ENCODE results near the gene PRSS36.
"Not testable (repeated sequence)": the region's sequence is repeated elsewhere in the genome, so short reads cannot be mapped to it uniquely, and the experiment has no call there.

Gene PRSS36

DNA sequence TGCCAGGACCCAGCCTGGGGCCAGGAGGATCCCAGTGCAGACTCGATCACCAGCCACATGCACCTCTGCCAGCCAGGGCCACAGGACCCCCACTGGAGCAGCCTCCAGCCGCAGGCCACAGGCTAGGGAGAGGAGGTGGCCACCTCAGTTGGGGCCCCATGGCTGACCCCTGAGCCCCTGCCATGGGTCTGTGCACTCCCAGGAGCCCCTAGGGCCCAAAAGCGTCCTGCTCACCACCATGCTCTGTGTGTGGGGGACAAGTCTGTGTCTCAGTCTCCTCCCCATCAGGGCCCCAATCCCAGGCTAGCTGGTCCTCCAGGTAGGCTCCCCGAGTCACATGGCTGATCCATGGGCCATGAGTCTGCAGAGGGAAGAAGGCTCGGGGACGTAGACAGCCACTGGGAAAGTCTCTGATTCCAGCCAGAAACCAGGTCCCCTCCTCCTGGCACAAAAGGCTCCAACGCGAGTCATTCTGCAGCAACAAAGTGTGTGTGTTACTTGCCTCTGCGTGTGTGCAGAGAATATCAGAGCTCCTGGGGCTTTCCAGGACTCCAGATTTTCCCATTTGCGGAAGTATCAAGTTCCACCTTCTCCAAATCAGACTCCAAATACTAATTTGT, 8.3 kb downstream of the PRSS36 start:
- no peak for DNase-seq (ENCODE audit: low read depth)

DNA sequence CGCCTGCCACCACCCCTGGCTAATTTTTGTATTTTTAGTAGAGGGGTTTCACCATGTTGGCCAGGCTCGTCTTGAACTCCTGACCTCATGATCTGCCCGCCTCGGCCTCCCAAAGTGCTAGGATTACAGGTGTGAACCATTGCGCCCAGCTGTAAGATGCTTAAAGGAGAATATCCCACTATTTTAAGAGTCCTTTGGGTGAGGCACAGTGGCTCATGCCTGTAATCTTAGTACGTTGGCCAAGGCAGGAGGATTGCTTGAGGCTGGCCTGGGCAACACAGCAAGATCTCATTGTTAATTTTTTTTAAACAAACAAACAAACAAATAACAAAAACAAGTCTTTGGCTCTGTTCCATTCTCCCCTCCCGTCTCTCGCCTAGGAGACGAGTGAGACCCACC, 8.8 kb downstream of the PRSS36 start:
- not testable (repeated sequence) for DNase-seq (ENCODE audit: low read depth)

DNA sequence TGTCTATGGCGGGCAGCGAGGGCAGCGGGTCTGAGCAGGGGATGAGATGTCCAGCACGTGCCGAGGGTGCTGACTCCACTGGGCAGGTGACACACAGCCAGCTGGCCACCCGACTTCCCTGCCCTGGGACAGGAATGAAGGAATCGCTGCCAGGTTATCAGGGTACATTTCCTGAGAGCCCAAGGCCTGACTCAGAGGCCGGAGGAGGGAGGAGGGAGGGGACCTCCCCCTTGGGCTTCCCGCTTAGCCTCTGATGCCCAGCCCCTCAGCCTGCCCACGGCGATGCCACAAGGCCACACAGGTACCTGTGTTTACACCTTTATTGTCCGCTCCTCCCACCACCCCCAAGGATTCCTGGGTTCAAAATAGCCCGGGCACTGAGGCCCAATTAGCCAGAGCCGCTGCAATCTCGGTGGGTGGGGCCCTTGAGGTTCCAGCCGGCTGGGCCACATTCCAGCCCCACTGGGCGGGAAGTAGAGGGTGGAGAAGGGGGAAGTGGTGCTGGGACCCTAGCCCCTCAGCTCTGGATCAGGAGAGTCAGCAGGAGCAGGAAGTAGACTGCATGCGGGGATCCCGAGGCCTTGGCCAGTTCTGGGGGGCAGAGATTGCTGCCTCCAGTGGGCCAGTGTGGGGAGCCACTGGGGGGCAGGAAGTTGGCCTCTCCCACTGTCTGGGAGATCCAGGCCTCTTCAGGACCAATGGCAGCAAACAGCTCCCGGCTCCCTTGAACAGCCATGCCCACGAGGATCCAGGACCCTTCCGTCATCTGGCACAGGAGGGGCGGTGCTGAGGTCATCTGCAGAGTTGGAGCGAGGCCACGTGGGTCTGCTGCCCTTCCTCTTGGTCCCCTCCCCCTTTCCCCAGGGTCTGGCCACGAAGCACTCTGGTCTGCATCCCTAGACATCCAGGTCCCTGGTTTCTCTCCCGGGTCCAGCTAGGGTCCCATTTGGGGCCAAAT, 11.0 kb downstream of the PRSS36 start:
- DNase-seq (ENCODE audit: low read depth): no peak

DNA sequence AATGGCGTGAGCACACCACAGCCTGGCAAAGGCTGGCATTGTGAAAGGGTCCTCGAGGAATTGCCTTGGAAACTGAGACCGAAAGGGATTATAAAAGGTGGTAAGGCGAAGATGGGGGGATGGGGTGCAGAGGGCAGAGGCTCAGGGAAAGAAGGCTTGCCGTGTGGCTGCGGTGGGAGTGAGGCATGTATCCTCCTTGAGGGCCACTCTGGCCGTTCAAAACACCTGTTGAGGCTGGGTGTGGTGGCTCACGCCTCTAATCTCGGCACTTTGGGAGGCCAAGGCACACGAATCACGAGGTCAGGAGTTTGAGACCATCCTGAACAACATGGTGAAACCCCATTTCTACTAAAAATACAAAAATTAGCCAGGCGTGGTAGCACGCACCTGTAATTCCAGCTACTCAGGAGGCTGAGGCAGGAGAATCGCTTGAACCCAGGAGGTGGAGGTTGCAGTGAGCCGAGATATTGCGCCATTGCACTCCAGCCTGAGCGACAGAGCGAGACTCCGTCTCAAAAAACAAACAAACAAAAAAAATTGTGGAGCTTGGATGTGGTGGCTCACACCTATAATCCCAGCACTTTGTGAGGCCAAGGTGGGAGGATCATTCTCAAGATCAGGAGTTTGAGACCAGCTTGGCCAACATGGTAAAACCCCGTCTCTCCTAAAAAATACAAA, 12.9 kb downstream of the PRSS36 start:
- DNase-seq (ENCODE audit: low read depth): not testable (repeated sequence)

DNA sequence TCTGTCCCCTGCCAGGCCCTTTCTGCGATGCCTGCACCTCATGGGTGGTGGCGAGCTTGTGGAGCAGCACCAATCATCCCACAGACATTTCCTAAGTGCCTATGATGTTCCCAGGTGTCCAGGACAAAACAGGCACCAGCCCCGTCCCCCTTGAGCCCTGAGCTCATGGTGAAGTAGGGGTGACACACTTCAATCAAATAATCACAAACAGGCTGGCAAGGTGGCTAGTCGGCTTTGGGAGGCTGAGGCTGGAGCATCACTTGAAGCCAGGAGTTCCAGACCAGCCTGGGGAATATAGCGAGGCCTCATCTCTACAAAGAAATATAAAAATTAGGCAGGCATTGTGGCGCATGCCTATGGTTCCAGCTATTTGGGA, 13.6 kb downstream of the PRSS36 start:
- DNase-seq (ENCODE audit: low read depth): no peak

DNA sequence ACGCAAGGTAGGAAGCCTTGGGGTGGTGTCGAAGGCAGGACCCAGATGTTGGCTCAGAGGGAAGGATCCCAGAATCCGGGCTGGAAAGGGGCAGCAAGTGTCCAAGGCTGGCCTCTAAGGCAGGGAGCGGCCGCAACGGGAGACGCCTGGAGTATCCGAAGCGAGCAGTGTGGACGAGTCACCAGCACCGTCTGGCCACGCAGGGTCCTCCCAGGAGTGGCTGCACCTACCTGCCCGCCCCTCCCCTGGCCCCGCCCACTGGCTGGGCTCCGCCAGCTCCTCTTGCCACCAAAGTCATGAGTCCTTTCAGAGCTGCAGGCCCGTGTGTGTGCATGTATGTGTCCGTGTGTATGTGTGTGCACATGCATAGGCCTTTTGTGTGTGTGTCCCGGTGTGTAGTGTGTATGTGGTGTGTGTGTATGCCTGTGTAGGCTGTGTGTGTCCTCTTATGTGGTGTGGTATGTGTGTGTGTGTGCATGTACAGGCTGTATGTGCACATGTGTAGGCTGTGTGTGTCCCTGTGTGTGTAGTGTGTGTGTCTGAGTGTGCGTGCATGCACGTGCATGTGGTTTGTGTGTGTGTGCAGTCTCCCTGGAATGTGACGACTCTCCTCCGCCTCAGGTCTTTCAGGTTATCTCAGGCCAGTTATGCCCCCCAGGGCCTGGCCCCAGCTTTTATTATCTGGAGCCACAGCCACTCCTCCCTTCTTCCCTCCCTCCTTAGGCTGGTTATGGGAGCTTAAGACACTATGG, 14.2 kb downstream of the PRSS36 start, which contains the start of gene PRSS8:
TSS of gene PRSS8 (minus strand) at position 193 of the 752 bp plus-strand sequence. CDS start 229 bp downstream, outside the sequence.
- DNase-seq (ENCODE audit: low read depth): no peak

DNA sequence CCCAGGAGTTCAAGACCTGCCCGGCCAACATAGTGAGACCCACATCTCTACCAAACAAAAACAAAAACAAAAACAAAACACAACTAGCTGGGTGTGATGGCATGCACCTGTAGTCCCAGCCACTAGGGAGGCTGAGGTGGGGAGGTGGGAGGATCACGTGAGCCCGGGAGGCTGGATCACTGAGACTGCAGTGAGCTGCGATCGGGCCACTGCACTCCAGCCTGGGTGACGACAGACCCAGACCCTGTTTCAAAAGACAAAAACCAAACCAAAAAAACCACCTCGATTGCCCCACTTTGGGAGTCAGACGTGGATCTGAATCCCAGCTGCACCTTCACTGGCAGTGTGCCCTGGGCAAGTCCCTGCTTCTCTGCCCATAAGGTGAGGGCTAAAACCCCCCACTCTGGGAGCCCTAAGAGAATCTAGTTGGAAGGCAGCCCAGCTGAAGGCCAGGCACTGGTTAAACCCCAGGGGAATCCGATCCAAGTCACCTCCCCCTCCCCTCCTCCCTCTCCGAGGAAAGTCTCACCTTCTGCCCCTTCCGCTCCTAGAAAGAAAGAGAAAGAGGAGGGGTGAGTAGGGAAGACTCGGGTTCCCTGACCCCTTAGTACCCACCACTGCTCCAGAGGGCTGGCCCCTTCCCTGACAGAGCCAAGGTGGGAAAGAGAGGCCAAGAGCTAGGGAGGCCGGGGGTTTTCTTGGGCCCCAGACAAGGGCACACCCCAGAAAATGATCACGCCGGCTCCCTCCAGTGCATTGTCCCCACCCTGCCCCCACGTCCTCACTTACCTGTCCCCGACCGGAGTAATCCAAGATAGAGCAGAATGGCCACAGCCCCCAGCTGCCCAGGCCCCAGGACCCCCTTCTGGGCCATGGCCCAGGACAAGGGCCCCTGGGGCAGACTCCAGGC, 15.0 kb downstream of the PRSS36 start:
- DNase-seq (ENCODE audit: low read depth): no peak

DNA sequence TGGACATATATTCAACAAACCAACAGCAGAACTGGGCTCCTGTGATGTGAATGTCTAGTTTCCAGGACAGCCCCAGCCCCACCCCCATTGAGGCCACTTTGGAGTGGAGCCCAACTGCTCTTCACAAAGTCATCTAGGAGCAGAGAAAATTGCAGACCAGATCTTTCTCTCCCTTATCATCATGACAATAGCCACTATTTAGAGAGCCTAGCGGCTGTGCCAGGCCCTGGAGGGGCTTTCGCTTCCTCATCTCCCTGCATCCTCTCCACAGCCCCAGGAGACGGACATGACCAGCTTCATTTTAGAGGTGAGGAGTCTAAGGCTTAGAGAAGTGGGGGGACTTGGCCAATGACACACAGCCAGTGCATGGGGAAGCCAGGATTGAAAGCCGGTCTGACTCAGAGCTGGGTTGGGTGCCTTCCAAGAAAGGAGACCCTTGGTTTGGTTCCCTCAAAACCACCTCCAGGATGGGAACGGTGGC, 15.7 kb downstream of the PRSS36 start:
- DNase-seq (ENCODE audit: low read depth): no peak

DNA sequence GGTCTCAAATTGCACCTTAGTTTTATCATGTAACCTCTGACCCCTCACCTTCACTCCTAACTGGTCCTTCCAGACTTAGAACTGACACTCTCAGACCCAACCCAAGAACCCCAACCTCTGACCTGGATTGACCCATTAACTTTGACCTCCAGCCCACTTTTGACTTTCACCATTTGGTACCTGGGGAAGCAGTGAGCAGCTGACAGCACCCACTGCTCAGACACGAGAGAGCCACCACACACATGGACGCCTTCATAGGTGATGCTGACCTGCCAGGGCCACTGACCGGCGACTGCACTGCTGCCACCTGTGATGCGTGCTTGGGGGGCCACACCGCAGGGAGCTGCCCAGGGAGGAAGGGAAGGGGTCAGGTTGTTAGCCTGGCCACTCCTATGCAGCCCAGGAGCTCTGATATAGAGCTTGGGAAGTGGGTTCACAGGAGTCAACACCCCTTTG, 16.8 kb downstream of the PRSS36 start:
- no peak for DNase-seq (ENCODE audit: low read depth)

DNA sequence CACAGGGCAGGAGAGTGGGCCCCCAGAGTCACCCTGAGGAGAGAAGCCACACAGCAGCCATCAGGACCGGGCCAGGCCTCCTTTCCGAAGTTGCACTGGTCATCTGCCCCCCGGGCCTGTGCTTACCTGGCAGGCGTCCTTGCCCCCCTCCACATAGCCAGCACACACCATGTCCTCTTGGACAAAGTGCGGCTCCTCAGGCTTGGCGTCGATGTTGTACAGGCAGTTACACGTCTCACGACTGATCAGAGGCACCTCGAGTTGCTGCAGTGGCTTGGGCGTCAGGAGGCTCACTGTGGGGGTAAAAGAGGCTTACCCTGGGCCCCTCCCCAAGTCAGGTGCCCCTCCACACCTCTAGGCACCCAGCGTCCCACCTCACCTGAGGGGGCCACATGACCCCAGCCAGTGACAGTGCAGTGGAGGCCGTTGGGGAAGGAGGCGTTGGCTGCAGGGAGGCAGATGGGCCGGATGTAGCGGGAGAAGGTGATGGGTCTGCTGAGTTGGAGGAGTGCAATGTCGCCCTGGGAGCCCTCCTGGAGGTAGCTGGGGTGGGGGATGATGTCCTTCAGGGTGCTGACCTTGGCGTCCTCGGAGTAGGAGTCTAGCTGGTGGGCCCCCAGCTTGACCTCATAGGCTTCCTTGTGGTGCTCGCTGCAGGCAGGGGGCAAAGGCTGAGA, 17.4 kb downstream of the PRSS36 start:
- no peak for DNase-seq (ENCODE audit: low read depth)

DNA sequence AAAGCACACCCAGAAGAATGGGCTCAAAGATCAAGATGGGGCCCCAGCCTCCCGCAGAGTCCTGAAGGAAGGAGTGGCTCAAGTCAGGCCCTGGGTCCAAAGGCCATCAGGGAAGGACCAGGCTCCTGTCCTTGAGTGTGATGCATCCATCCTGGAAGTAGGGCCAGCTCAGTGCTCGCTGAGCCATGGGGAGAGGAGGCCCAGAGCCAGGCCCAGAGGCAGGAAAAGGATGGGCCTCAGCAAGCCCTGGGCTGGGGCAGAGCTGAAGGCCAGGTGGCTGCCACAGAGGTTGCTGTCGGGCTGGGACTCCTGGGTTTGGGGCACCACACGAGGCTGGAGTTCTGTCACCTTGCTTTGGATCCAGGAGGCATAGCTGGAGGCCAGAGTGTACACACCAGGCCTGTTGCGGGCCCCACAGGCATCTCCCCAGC, 18.0 kb downstream of the PRSS36 start:
- DNase-seq (ENCODE audit: low read depth): no peak

DNA sequence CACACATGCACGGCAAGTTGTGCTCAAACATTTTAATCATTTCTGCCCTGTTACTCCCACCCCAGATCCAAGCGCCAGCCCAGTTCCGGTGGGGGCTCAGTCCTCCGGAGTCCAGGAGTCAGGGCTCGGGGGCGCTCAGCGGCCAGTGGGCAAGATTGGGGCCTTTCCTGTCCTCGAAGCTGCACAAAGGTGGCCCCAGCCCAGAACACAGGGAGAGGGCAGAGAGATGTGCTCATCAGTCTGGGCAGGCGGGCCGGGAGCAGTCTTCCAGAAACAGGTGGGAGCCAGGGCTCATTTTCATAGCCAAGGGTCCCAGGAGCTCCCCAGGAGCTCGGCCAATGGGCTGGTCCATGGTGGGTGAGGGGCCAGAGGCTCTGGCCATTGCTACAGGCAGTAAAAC, 18.4 kb downstream of the PRSS36 start:
- no peak for DNase-seq (ENCODE audit: low read depth)

DNA sequence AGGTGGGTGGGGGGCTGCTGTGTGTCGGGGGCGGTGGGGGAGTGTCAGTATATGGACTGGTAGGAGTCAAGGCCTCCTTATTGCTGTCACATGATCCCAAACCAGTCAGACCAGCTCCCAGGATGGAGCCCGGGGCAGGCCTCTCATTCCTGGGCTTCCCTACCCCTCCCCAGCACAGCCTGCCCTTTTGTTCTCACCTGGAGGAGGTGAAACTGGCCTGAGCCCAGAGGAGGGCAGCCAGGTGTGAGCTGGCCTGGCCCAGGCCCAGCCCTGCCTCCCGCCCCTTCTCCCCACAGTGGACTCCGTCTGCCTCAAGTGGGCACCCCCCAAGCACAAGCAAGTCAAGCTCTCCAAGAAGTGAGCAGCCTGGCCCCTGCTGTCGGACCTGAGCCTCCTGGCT, 19.0 kb downstream of the PRSS36 start:
- no peak for DNase-seq (ENCODE audit: low read depth)

DNA sequence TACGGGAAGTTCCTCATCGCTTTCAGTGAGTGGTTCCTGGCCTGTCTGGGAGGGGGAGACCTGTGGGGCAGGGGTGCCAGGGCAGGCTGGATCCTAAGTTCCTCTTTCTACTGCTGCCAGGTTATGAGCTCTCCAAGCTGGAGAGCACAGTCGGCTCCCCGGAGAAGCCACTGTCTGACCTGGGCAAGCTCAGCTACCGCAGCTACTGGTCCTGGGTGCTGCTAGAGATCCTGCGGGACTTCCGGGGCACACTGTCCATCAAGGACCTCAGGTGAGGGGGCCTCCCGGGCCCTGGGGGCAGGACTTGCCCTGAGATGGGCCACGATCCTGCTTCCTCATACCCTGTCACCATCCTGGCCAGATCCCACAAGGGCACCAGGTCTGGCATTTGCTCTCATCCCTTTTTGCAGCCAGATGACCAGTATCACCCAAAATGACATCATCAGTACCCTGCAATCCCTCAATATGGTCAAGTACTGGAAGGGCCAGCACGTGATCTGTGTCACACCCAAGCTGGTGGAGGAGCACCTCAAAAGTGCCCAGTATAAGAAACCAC, 19.5 kb downstream of the PRSS36 start:
- no peak for DNase-seq (ENCODE audit: low read depth)

DNA sequence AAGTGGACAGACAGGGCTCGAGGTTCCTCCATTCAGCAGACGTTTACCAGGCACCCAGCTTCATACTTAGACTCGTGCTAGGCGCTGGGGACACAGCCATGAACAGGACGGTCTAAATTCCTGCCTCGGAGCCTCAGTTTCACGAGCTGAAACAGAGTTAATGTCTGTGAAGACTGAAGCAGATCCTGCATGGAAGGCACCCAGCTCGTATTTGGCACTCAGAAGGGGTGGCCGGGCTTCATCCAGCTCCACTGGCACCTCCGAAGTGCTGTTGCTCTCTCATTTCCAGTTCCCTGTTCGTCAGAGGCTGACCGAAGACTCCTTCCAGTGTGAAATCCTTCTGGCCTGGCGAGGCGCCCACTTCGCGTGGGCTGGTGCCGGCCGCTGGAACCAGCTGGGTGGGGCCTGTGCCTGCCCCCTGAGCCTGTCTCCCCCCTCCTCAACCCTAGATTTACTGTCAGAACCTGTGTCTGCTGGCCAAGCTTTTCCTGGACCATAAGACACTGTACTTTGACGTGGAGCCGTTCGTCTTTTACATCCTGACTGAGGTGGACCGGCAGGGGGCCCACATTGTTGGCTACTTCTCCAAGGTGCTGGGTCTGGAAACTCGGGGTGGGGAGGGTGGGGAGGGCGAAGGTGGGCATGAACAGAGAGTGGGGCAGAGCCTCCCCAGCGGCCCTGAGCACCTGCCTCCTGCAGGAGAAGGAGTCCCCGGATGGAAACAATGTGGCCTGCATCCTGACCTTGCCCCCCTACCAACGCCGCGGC, 20.1 kb downstream of the PRSS36 start:
- DNase-seq (ENCODE audit: low read depth): no peak

DNA sequence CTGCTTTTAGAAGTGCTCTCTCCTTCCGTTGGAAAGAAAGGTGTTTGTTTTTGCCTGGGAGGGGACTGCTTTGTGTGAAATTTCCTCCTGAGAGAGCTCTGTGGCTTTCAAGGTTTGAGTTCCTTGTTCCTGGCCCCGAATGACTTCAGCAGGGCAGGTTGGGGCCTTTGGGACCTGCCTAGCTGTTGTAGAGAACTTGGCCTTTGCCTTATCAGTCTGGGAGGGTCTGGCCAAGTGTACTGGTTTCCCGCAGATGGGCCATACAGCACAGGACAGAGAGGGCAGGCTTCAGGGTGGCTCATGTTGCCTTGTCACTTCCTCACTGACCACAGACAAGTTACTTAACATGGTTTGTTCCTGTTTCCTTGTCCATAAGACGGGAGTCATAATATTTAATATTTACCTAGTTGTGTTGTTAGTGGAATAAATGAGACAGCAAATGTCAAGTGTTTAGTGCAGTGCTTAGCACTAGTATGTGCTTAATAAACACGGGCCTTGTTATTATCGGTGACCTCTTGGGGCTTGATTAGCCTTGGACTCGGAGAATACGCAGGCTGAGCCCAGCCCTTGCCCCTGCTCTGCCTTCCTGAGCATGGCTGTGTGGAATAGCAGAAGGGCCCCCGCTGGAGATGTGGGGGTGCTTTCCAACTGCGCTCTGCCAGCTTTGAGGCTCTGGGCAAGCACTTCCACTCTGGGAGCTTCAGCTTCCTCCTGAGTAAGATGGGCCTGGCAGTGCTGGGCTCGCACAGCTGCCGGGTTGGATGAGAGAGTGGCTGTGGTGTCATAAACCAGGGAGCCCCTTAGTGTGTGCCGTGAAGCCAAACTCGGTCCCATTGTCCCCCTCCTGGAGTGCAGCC, 20.9 kb downstream of the PRSS36 start:
- DNase-seq (ENCODE audit: low read depth): no peak

DNA sequence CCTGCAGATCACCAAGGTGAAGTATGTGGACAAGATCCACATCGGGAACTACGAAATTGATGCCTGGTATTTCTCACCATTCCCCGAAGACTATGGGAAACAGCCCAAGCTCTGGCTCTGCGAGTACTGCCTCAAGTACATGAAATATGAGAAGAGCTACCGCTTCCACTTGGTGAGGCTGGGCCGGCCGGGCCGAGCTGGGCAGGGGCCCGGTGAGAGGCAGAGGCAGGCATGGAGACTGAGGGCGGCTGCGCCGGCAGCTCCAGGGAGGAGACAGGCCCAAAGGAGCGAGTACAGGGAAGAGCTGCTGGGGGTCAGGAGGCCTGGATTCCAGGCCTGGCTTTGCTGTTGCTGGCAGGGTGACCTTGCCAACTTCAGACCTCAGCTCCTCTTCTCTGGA, 22.7 kb downstream of the PRSS36 start:
- no peak for DNase-seq (ENCODE audit: low read depth)

DNA sequence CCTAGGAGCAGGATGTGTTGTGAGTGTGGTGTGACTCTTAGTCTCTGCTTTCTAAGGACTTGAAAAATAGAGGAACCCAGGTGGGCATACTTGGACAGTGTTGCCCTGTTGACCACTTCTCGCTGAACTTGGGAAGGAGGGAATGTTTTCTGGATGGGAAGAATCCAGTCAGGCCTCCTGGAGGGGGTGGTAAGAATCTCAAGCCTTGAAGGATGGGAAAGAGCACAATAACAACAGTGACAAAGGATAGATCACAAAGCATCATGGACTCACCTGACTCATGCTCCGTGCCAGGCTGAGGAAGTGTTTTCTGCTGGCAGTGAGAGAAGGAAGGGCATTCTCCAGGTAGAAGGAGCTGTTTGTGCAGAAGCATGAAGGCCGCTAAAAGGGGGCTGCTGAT, 24.0 kb downstream of the PRSS36 start:
- no peak for DNase-seq (ENCODE audit: low read depth)
